CD4-positive, alpha-beta T cell treated with Interleukin-1 beta for 1 hour (primary cell): ENCODE data around the gene HOXD4.

Experiments
- DNase-seq, 2 donors: peaks; one replicate each; pipeline ENCODE4 v3.0.0-alpha.2; 2020 to 2022

Gene HOXD4

GRCh38 chr2:176173567-176174381, 22.4 kb downstream of the HOXD4 start:
- DNase-seq, result no peak

- DNase-seq, result no peak
Measured at GRCh38 chr2:176174382-176174823, 23.1 kb downstream of the HOXD4 start.

GRCh38 chr2:176174824-176175708, 23.7 kb downstream of the HOXD4 start:
- DNase-seq, result no peak

- DNase-seq, result no peak
Measured at GRCh38 chr2:176175709-176176607, 24.6 kb downstream of the HOXD4 start.

GRCh38 chr2:176177580-176178037, 26.3 kb downstream of the HOXD4 start:
- DNase-seq, result no peak

- DNase-seq, result no peak
Measured at GRCh38 chr2:176178038-176178756, 26.8 kb downstream of the HOXD4 start.

- DNase-seq, result no peak
Measured at GRCh38 chr2:176178757-176179295, 27.5 kb downstream of the HOXD4 start.

GRCh38 chr2:176181551-176181950, 30.2 kb downstream of the HOXD4 start:
- no peak for DNase-seq

GRCh38 chr2:176182671-176183070, 31.3 kb downstream of the HOXD4 start:
- no peak for DNase-seq

- DNase-seq, result no peak
Measured at GRCh38 chr2:176184749-176185148, 33.4 kb downstream of the HOXD4 start.

- no peak for DNase-seq
Measured at GRCh38 chr2:176186024-176186423, 34.7 kb downstream of the HOXD4 start.

GRCh38 chr2:176187200-176187898, 36.0 kb downstream of the HOXD4 start:
- no peak for DNase-seq

- no peak for DNase-seq
Measured at GRCh38 chr2:176187899-176188773, 36.8 kb downstream of the HOXD4 start, which contains the start of gene HOXD1. TSS of gene HOXD1 (plus strand) at chr2:176188668. CDS start at chr2:176188802, 134 bp downstream.

- DNase-seq, result no peak
Measured at GRCh38 chr2:176188774-176189680, 37.7 kb downstream of the HOXD4 start.

- no peak for DNase-seq
Measured at GRCh38 chr2:176189681-176190641, 38.6 kb downstream of the HOXD4 start.

- no peak for DNase-seq
Measured at GRCh38 chr2:176192351-176192750, 41.0 kb downstream of the HOXD4 start.

- DNase-seq, result no peak
Measured at GRCh38 chr2:176193048-176193447, 41.7 kb downstream of the HOXD4 start.
